Measurements from ENCODE around the gene SASH3.

SASH3 gene

GRCh38 chrX:129804806-129805205 is 25.1 kb downstream of the SASH3 start:
- H4K20me1 ChIP-seq (ENCODE audit: insufficient read depth, low read length): no peaks in the 10 kb centered on the region
- DNase-seq: no peak
- no peaks in the 10 kb centered on the region for H3K9me2 ChIP-seq (replicated peaks; ENCODE audit: insufficient read depth, low read length)
- no peak for TF ChIP-seq CTCF (IDR thresholded peaks at IDR 0.05; ENCODE audit: low read length)
- TF ChIP-seq EZH2 (optimal IDR thresholded peaks at IDR 0.05; ENCODE audit: low read depth, low read length): no peak
- H2AFZ ChIP-seq (ENCODE audit: low read length): no peak overlapping the region
- no peaks in the 10 kb centered on the region for H3K27me3 ChIP-seq (replicated peaks; ENCODE audit: insufficient read depth, low read length)
- H3K4me3 ChIP-seq (ENCODE audit: low read length): no peak overlapping the region
- no peaks in the 10 kb centered on the region for H3K79me2 ChIP-seq (ENCODE audit: low read length)
- H3K4me2 ChIP-seq (ENCODE audit: low read depth, low read length): no peak overlapping the region
- no peaks in the 10 kb centered on the region; the same call in 1 of the 2 replicates for H3F3A ChIP-seq (ENCODE audit: insufficient read depth, low read length)
- no peaks in the 10 kb centered on the region for H3K9me3 ChIP-seq (replicated peaks; ENCODE audit: insufficient read depth, low read length)
- H3K27ac ChIP-seq (ENCODE audit: low read length): no peak overlapping the region
- H3K4me1 ChIP-seq (ENCODE audit: low read length): peaks cover 7% of the 10 kb centered on the region; the same call in 1 of the 2 replicates
- no peaks in the 10 kb centered on the region for H3K36me3 ChIP-seq (replicated peaks; ENCODE audit: insufficient read depth, low read length)
- no peak overlapping the region for H3K9ac ChIP-seq (ENCODE audit: low read length)

- H3K4me3 ChIP-seq (ENCODE audit: low read length): no peak overlapping the region
- no peak overlapping the region for H3K4me2 ChIP-seq (ENCODE audit: low read depth, low read length)
- H3K79me2 ChIP-seq (ENCODE audit: low read length): no peaks in the 10 kb centered on the region
- no peak overlapping the region for H3K27ac ChIP-seq (ENCODE audit: low read length)
- no peaks in the 10 kb centered on the region for H3K9me2 ChIP-seq (replicated peaks; ENCODE audit: insufficient read depth, low read length)
- H3F3A ChIP-seq (ENCODE audit: insufficient read depth, low read length): no peaks in the 10 kb centered on the region
- H2AFZ ChIP-seq (ENCODE audit: low read length): no peak overlapping the region
- TF ChIP-seq EZH2phosphoT487 (IDR thresholded peaks at IDR 0.05; ENCODE audit: low read length) (no peak), CTCF (IDR thresholded peaks at IDR 0.05; ENCODE audit: low read length) (no peak), EZH2 (optimal IDR thresholded peaks at IDR 0.05; ENCODE audit: low read depth, low read length) (no peak)
- H3K4me1 ChIP-seq (ENCODE audit: low read length): peaks cover 7% of the 10 kb centered on the region; the same call in 1 of the 2 replicates
- H3K36me3 ChIP-seq (replicated peaks; ENCODE audit: insufficient read depth, low read length): no peaks in the 10 kb centered on the region
- H3K27me3 ChIP-seq (replicated peaks; ENCODE audit: insufficient read depth, low read length): no peaks in the 10 kb centered on the region
- no peaks in the 10 kb centered on the region for H4K20me1 ChIP-seq (ENCODE audit: insufficient read depth, low read length)
- H3K9me3 ChIP-seq (replicated peaks; ENCODE audit: insufficient read depth, low read length): no peaks in the 10 kb centered on the region
- no peak overlapping the region for H3K9ac ChIP-seq (ENCODE audit: low read length)
- DNase-seq: no peak
Observed at GRCh38 chrX:129808158-129808828, 28.5 kb downstream of the SASH3 start.

GRCh38 chrX:129808829-129809796 is 29.4 kb downstream of the SASH3 start:
- Histone ChIP-seq H3K27me3 (replicated peaks; ENCODE audit: insufficient read depth, low read length) (no peaks in the 10 kb centered on the region), H3K4me2 (ENCODE audit: low read depth, low read length) (no peak overlapping the region), H3F3A (ENCODE audit: insufficient read depth, low read length) (no peaks in the 10 kb centered on the region), H3K9ac (ENCODE audit: low read length) (no peak overlapping the region), H3K4me1 (ENCODE audit: low read length) (peaks cover 7% of the 10 kb centered on the region; the same call in 1 of the 2 replicates), H3K4me3 (ENCODE audit: low read length) (no peak overlapping the region), H3K79me2 (ENCODE audit: low read length) (no peaks in the 10 kb centered on the region), H3K9me2 (replicated peaks; ENCODE audit: insufficient read depth, low read length) (no peaks in the 10 kb centered on the region), H2AFZ (ENCODE audit: low read length) (no peak overlapping the region), H3K27ac (ENCODE audit: low read length) (no peak overlapping the region), H4K20me1 (ENCODE audit: insufficient read depth, low read length) (no peaks in the 10 kb centered on the region), H3K9me3 (replicated peaks; ENCODE audit: insufficient read depth, low read length) (no peaks in the 10 kb centered on the region), H3K36me3 (replicated peaks; ENCODE audit: insufficient read depth, low read length) (no peaks in the 10 kb centered on the region)
- no peak for TF ChIP-seq EZH2phosphoT487 (IDR thresholded peaks at IDR 0.05; ENCODE audit: low read length)
- TF ChIP-seq EZH2 (optimal IDR thresholded peaks at IDR 0.05; ENCODE audit: low read depth, low read length): no peak
- DNase-seq: no peak
